Activated CD4-positive, alpha-beta T cell treated with anti-CD3 and anti-CD28 coated beads, Interleukin-2, amount 50 U/mL, for 48 hours (primary cell): ENCODE results near the gene RNF5.
A peak's percentile ranks its signal among the peaks of the same experiment; 100 is the strongest.

ENCODE experiments used
- DNase-seq, 2 experiments: peaks; one replicate each; pipeline ENCODE4 v3.0.0-alpha.2; 2020

The RNF5 gene

GRCh38 chr6:32152769-32153563 is 25.2 kb upstream of the RNF5 start:
- DNase-seq, result no peak

- DNase-seq, result peak; percentile 78 to 83
Observed at GRCh38 chr6:32153564-32154513, 24.4 kb upstream of the RNF5 start, which contains the start of gene PPT2. Gene PPT2, plus strand, starts transcription at chr6:32154141. Its CDS starts 454 bp downstream, at chr6:32154595.

GRCh38 chr6:32154514-32155161 is 23.6 kb upstream of the RNF5 start:
- DNase-seq, result peak; percentile 62 to 71

GRCh38 chr6:32156891-32157290 is 21.3 kb upstream of the RNF5 start:
- DNase-seq, result no peak

GRCh38 chr6:32158052-32158451 is 20.2 kb upstream of the RNF5 start:
- DNase-seq, result no peak

GRCh38 chr6:32163559-32164258 is 14.5 kb upstream of the RNF5 start:
- DNase-seq, result no peak

GRCh38 chr6:32164295-32164694 is 13.9 kb upstream of the RNF5 start, which contains the start of gene EGFL8:
Gene EGFL8, plus strand, starts transcription at chr6:32164595. Its CDS starts 1,571 bp downstream, at chr6:32166166.
- DNase-seq, result no peak

- DNase-seq, result no peak
Observed at GRCh38 chr6:32166411-32167061, 11.7 kb upstream of the RNF5 start.

GRCh38 chr6:32167154-32167760 is 10.9 kb upstream of the RNF5 start:
- no peak for DNase-seq

- no peak for DNase-seq
Observed at GRCh38 chr6:32167761-32168262, 10.4 kb upstream of the RNF5 start.

GRCh38 chr6:32168350-32168749 is 9.9 kb upstream of the RNF5 start:
- no peak for DNase-seq

- no peak for DNase-seq
Observed at GRCh38 chr6:32168807-32169591, 9.2 kb upstream of the RNF5 start.

- DNase-seq, result no peak
Observed at GRCh38 chr6:32170294-32170693, 7.9 kb upstream of the RNF5 start.

- no peak for DNase-seq
Observed at GRCh38 chr6:32171234-32171633, 7.0 kb upstream of the RNF5 start.

- DNase-seq, result no peak
Observed at GRCh38 chr6:32173051-32173727, 5.0 kb upstream of the RNF5 start.

- no peak for DNase-seq
Observed at GRCh38 chr6:32174416-32174815, 3.8 kb upstream of the RNF5 start.

GRCh38 chr6:32175322-32175710 is 2.9 kb upstream of the RNF5 start:
- DNase-seq, result no peak

- peak; percentile 99 for DNase-seq
Observed at GRCh38 chr6:32175711-32176475, 2.3 kb upstream of the RNF5 start, which contains the start of gene AGPAT1. Gene AGPAT1, minus strand, starts transcription at chr6:32176084. Its CDS starts 4,588 bp downstream, at chr6:32171496.
